ENCODE data around the gene CDC42BPB.

GRCh38 chr14:102898298-102898697 is 159.1 kb downstream of the CDC42BPB start:
- TF ChIP-seq POLR2A (IDR thresholded peaks at IDR 0.05): no peak
- TF ChIP-seq, protein P1, sequence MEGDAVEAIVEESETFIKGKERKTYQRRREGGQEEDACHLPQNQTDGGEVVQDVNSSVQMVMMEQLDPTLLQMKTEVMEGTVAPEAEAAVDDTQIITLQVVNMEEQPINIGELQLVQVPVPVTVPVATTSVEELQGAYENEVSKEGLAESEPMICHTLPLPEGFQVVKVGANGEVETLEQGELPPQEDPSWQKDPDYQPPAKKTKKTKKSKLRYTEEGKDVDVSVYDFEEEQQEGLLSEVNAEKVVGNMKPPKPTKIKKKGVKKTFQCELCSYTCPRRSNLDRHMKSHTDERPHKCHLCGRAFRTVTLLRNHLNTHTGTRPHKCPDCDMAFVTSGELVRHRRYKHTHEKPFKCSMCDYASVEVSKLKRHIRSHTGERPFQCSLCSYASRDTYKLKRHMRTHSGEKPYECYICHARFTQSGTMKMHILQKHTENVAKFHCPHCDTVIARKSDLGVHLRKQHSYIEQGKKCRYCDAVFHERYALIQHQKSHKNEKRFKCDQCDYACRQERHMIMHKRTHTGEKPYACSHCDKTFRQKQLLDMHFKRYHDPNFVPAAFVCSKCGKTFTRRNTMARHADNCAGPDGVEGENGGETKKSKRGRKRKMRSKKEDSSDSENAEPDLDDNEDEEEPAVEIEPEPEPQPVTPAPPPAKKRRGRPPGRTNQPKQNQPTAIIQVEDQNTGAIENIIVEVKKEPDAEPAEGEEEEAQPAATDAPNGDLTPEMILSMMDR (IDR thresholded peaks at IDR 0.05): no peak
